Mesendoderm (in vitro differentiated cells): Measurements from ENCODE around the gene CDX2.

Source experiments
- DNase-seq: peaks from one replicate; pipeline ENCODE4 v3.0.0; 2013
- H2AK5ac ChIP-seq: 2 replicates; pipeline ENCODE4 v1.6.1; 2013; ENCODE audit warnings: low read length, inconsistent platforms
- H2BK120ac ChIP-seq: 2 replicates; pipeline ENCODE4 v1.6.1; 2013; ENCODE audit warnings: low read depth, mild to moderate bottlenecking, low read length, moderate library complexity, mixed read lengths
- H2BK15ac ChIP-seq: replicated peaks from 2 replicates; pipeline ENCODE4 v1.6.1; 2013; ENCODE audit warnings: low read depth, mild to moderate bottlenecking, moderate library complexity
- H2BK5ac ChIP-seq: 2 replicates; pipeline ENCODE4 v1.6.1; 2013; ENCODE audit warnings: low read length, inconsistent platforms
- H3K18ac ChIP-seq: 2 replicates; pipeline ENCODE4 v1.6.1; 2013; ENCODE audit warnings: mild to moderate bottlenecking, low read length, mixed read lengths
- H3K23ac ChIP-seq: one replicate; pipeline ENCODE4 v1.6.1; 2013; ENCODE audit warnings: low read length
- H3K27ac ChIP-seq: 2 replicates; pipeline ENCODE4 v1.5.1; 2013; ENCODE audit warnings: low read depth, mild to moderate bottlenecking, inconsistent platforms, low read length, moderate library complexity
- H3K27me3 ChIP-seq: 2 replicates; pipeline ENCODE4 v1.6.1; 2013; ENCODE audit warnings: low read length, control low read depth, mild to moderate bottlenecking, inconsistent platforms; ENCODE audit not compliant: insufficient read depth, poor library complexity
- H3K36me3 ChIP-seq: 2 replicates; pipeline ENCODE4 v1.6.1; 2013; ENCODE audit warnings: low read length, inconsistent platforms; ENCODE audit not compliant: control insufficient read depth, insufficient read depth
- H3K4ac ChIP-seq: one replicate; pipeline ENCODE4 v1.6.1; 2013; ENCODE audit warnings: low read depth, mild to moderate bottlenecking, low read length, moderate library complexity
- H3K4me1 ChIP-seq: 2 replicates; pipeline ENCODE4 v1.6.1; 2013; ENCODE audit warnings: low read depth, low read length, inconsistent platforms; ENCODE audit not compliant: control insufficient read depth
- H3K4me2 ChIP-seq: 2 replicates; pipeline ENCODE4 v1.6.1; 2013; ENCODE audit warnings: low read length
- H3K4me3 ChIP-seq: 2 replicates; pipeline ENCODE4 v1.5.1; 2013; ENCODE audit warnings: mild to moderate bottlenecking, low read length
- H3K56ac ChIP-seq: one replicate; pipeline ENCODE4 v1.6.1; 2013; ENCODE audit warnings: low read length
- H3K79me1 ChIP-seq: 2 replicates; pipeline ENCODE4 v1.6.1; 2013; ENCODE audit warnings: low read length, inconsistent platforms
- H3K79me2 ChIP-seq: 2 replicates; pipeline ENCODE4 v1.6.1; 2013; ENCODE audit warnings: mild to moderate bottlenecking, low read length; ENCODE audit not compliant: control insufficient read depth, insufficient read depth
- H3K9ac ChIP-seq: 2 replicates; pipeline ENCODE4 v1.6.1; 2013; ENCODE audit warnings: low read length, inconsistent platforms
- H4K5ac ChIP-seq: one replicate; pipeline ENCODE4 v1.6.1; 2013; ENCODE audit warnings: low read length
- H4K8ac ChIP-seq: one replicate; pipeline ENCODE4 v1.6.1; 2013; ENCODE audit warnings: low read depth, mild to moderate bottlenecking, control low read depth, low read length, moderate library complexity
- WGBS: extraction: QIAGEN DNeasy Blood & Tissue Kit; methylation state at CpG from one replicate; pipeline ENCODE4 v1.1.7; 2013; ENCODE audit warnings: low lambda C conversion rate, missing lambda C conversion rate; ENCODE audit not compliant: insufficient coverage; ENCODE audit errors: extremely low coverage; 5-methylcytosine and 5-hydroxymethylcytosine counted together

CDX2 gene

DNA sequence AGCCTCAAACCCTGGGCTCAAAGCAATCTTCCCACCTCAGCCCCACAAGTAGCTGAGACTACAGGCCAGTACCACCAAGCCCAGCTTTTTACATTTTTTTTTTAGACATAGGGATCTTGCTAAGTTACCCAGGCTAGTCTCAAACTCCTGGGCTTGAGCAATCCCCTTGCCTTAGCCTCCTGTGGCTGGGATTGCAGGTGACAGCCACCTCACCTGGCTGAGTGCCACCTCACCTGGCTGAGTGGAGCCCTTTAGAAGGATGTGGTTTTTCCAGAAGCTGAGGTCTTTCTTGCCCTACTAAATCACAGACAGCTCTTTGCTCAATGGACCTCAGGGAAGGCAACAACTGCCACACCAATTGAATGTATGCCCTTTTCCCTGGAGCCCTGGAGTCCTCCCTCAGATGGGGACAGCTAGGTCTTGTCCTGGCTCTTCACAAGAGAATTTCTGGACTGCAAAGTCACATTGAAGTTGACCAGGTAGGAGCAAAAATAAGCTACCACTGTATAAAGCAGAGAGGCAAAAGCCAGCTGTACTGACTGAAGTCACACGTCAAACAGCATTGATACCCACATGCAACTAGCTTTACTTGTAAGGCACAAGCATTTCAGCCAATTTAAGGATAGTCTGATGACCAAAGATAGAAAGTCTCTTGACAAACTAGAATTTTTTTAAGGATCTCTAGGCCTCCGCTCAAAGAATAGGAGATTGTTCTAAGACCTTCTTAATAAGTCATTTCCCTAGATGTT, 35.4 kb downstream of the CDX2 start:
- H3K27me3 ChIP-seq = peaks cover 22% of the 10 kb centered on the region
- H2BK120ac ChIP-seq = no peak overlapping the region
- no peak overlapping the region for H2AK5ac ChIP-seq
- no peak overlapping the region for H3K18ac ChIP-seq
- no peak overlapping the region for H3K27ac ChIP-seq
- no peak overlapping the region for H3K4ac ChIP-seq
- H3K4me2 ChIP-seq = no peak overlapping the region
- no peaks in the 10 kb centered on the region for H3K79me1 ChIP-seq
- no peaks in the 10 kb centered on the region for H3K36me3 ChIP-seq
- H2BK5ac ChIP-seq = no peak overlapping the region
- no peak overlapping the region for H3K4me3 ChIP-seq
- H3K23ac ChIP-seq = no peak overlapping the region
- H4K5ac ChIP-seq = no peak overlapping the region
- no CpG with 5 or more reads among the region's 2 CpGs for WGBS
- no peak overlapping the region for H3K56ac ChIP-seq
- no peak overlapping the region for H4K8ac ChIP-seq
- DNase-seq = no peak
- H3K79me2 ChIP-seq = no peaks in the 10 kb centered on the region
- H3K9ac ChIP-seq = no peak overlapping the region
- no peak overlapping the region for H2BK15ac ChIP-seq
- no peaks in the 10 kb centered on the region for H3K4me1 ChIP-seq

DNA sequence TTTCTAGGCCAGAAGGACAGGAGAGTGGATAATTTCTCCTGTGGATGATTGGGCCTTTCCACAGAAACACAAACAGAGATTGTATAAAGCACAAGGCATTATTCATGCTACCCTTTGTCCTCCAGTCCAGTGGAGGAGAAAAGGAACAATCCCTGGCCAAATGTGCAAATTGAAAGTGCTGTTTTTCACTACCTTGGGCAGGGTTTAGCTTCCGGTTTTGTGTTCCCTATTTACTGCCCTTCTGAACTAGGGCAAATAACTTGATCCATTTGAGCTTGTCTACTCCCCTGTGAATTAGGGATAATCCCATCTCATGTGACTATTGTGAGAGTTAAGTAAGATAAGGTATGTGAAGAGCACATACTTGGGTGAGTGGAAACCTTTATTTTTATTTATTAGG, 36.0 kb downstream of the CDX2 start:
- Histone ChIP-seq H3K79me1 (no peaks in the 10 kb centered on the region), H3K9ac (no peak overlapping the region), H2AK5ac (no peak overlapping the region), H3K4me1 (no peaks in the 10 kb centered on the region), H4K5ac (no peak overlapping the region), H3K79me2 (no peaks in the 10 kb centered on the region), H3K27me3 (peaks cover 29% of the 10 kb centered on the region), H3K4ac (no peak overlapping the region), H3K36me3 (no peaks in the 10 kb centered on the region), H3K56ac (no peak overlapping the region), H4K8ac (no peak overlapping the region), H2BK5ac (no peak overlapping the region), H3K4me2 (no peak overlapping the region), H3K18ac (no peak overlapping the region), H2BK15ac (no peak overlapping the region), H2BK120ac (no peak overlapping the region), H3K27ac (no peak overlapping the region), H3K23ac (no peak overlapping the region), H3K4me3 (no peak overlapping the region)
- no CpG with 5 or more reads among the region's 1 CpG for WGBS
- no peak for DNase-seq

DNA sequence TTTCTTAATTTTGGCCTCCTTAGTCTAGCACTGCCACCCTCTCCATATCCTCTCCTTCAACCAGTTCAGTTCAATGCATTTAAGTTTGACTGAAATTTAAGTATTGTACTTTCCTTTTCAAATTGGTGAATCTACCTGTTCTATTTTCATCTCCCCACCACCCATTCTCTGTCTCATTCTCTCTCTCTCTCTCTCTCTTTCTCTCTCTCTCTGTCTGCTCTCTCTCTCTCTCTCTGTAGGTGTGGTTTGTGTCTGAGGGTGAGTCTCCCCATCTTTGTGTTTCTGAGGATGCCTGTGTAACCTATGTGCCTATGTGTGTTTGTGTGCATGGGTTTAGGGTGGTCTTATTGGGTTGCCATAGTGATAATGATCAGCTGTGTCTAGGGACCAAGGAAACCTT, 39.2 kb downstream of the CDX2 start:
- H2BK5ac ChIP-seq = no peak overlapping the region
- H3K23ac ChIP-seq = no peak overlapping the region
- H3K18ac ChIP-seq = no peak overlapping the region
- no peak overlapping the region for H3K56ac ChIP-seq
- H3K4me1 ChIP-seq = no peaks in the 10 kb centered on the region
- H3K79me2 ChIP-seq = no peaks in the 10 kb centered on the region
- no peak overlapping the region for H2AK5ac ChIP-seq
- no peak overlapping the region for H3K4ac ChIP-seq
- no peak overlapping the region for H2BK120ac ChIP-seq
- H3K4me2 ChIP-seq = no peak overlapping the region
- no peak overlapping the region for H2BK15ac ChIP-seq
- DNase-seq = no peak
- H3K4me3 ChIP-seq = no peak overlapping the region
- no peaks in the 10 kb centered on the region for H3K79me1 ChIP-seq
- H3K27ac ChIP-seq = no peak overlapping the region
- no peaks in the 10 kb centered on the region for H3K36me3 ChIP-seq
- H4K5ac ChIP-seq = no peak overlapping the region
- H4K8ac ChIP-seq = no peak overlapping the region
- peaks cover 58% of the 10 kb centered on the region for H3K27me3 ChIP-seq
- H3K9ac ChIP-seq = no peak overlapping the region

DNA sequence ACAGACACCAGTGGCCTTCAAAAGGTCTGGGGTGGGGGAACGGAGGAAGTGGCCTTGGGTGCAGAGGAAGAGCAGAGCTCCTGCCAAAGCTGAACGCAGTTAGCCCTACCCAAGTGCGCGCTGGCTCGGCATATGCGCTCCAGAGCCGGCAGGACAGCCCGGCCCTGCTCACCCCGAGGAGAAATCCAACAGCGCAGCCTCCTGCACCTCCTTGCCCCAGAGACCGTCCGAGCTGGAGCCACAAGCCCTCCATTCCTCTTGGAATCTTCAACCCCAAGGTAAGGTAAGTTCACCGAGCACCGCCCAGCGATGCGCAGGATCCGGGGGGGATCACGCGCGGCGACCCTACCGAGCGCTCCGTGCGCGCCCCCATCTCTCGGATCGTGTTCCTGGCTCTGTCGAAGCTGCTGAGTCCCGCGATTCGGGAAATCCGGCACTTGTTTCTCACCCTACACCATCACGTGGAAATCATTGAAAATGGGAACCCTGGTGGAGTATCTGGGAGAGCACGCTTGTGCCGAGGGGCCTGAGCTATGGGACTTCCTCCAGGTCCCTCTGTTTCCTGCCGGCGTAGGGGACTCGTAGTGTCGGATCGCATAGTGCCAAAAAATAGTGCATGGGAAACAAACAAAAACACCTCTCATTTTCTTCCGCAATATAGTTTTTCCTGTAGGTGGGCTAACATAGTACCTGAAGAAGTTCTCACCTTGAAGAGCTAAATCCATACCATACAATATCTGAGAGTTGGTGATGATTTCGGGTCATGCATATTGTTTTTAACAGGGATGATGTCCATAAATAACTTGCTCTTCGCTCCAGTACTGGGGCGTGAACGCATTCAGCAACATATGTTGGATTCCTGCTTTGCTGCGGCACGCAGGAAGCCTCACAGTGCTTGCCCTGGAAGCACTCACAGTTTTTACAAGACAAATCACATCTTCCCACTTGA, 40.0 kb downstream of the CDX2 start:
- H3K4me1 ChIP-seq = no peaks in the 10 kb centered on the region
- no peak overlapping the region for H3K27ac ChIP-seq
- peaks cover 65% of the 10 kb centered on the region for H3K27me3 ChIP-seq
- no peak overlapping the region for H2BK120ac ChIP-seq
- H3K18ac ChIP-seq = no peak overlapping the region
- no peak overlapping the region for H3K4me3 ChIP-seq
- no peak overlapping the region for H4K8ac ChIP-seq
- no peak overlapping the region for H2BK5ac ChIP-seq
- H3K4me2 ChIP-seq = no peak overlapping the region
- H3K23ac ChIP-seq = no peak overlapping the region
- no peak overlapping the region for H2BK15ac ChIP-seq
- no peaks in the 10 kb centered on the region for H3K36me3 ChIP-seq
- H3K79me1 ChIP-seq = no peaks in the 10 kb centered on the region
- no peak overlapping the region for H3K4ac ChIP-seq
- H2AK5ac ChIP-seq = no peak overlapping the region
- no peak for DNase-seq
- H3K79me2 ChIP-seq = no peaks in the 10 kb centered on the region
- H3K9ac ChIP-seq = no peak overlapping the region
- no CpG with 5 or more reads among the region's 48 CpGs for WGBS
- H4K5ac ChIP-seq = no peak overlapping the region
- H3K56ac ChIP-seq = no peak overlapping the region

DNA sequence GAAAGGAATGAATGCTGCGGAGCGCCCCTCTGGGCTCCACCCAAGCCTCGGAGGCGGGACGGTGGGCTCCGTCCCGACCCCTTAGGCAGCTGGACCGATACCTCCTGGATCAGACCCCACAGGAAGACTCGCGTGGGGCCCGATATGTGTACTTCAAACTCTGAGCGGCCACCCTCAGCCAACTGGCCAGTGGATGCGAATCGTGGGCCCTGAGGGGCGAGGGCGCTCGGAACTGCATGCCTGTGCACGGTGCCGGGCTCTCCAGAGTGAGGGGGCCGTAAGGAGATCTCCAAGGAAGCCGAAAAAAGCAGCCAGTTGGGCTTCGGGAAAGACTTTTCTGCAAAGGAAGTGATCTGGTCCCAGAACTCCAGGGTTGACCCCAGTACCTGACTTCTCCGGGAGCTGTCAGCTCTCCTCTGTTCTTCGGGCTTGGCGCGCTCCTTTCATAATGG, 40.7 kb downstream of the CDX2 start:
- Histone ChIP-seq H3K18ac (no peak overlapping the region), H3K9ac (no peak overlapping the region), H3K4me2 (no peak overlapping the region), H4K8ac (no peak overlapping the region), H3K4ac (no peak overlapping the region), H2BK15ac (no peak overlapping the region), H3K79me1 (no peaks in the 10 kb centered on the region), H2BK5ac (no peak overlapping the region), H4K5ac (no peak overlapping the region), H3K36me3 (no peaks in the 10 kb centered on the region), H3K79me2 (no peaks in the 10 kb centered on the region), H2AK5ac (no peak overlapping the region), H3K4me1 (no peaks in the 10 kb centered on the region), H3K4me3 (no peak overlapping the region), H2BK120ac (no peak overlapping the region), H3K23ac (no peak overlapping the region), H3K27ac (no peak overlapping the region), H3K56ac (no peak overlapping the region), H3K27me3 (peaks cover 72% of the 10 kb centered on the region)
- no CpG with 5 or more reads among the region's 26 CpGs for WGBS
- DNase-seq = no peak
